OCI-LY7 (cell line): ENCODE results near the gene SGPL1.

Source experiments
- CTCF ChIP-seq: fragments of 200-600 bp; sonication (generic); conservative IDR thresholded peaks from 2 replicates; pipeline ENCODE4 v1.5.1; 2014; ENCODE audit warnings: mild to moderate bottlenecking, antibody characterized with exemption, low read length, moderate library complexity, mixed read lengths
- EZH2phosphoT487 ChIP-seq: fragments of 200-600 bp; sonication (generic); IDR thresholded peaks from 2 replicates; pipeline ENCODE4 v1.6.1; 2018; ENCODE audit warnings: low read depth, borderline replicate concordance, mild to moderate bottlenecking, mixed run types, antibody characterized with exemption, low read length, moderate library complexity, mixed read lengths

GRCh38 chr10:70905071-70906021, 89.6 kb downstream of the SGPL1 start:
- TF ChIP-seq CTCF (no peak), EZH2phosphoT487 (no peak)
